HFFc6 (cell line): ENCODE data around the gene HSBP1. TPM values are rescaled to one million over a fixed set of nuclear protein-coding genes. Genes with fewer than 3 reads are reported as not detected.

Source experiments
- DNase-seq: peaks from one replicate; pipeline ENCODE4 v3.0.0-alpha.2; 2018
- H3K27ac Mint-ChIP-seq: 2 replicates; pipeline ENCODE4 v1.8.0; 2020; ENCODE audit warnings: mild to moderate bottlenecking, mixed read lengths
- H3K27me3 Mint-ChIP-seq: 2 replicates; pipeline ENCODE4 v1.8.0; 2021; ENCODE audit warnings: mild to moderate bottlenecking, moderate library complexity, mixed read lengths; ENCODE audit not compliant: insufficient read depth
- H3K36me3 Mint-ChIP-seq: 2 replicates; pipeline ENCODE4 v1.8.0; 2021; ENCODE audit warnings: low read depth, mixed read lengths
- H3K4me1 Mint-ChIP-seq: 2 replicates; pipeline ENCODE4 v1.8.0; 2020; ENCODE audit warnings: low read depth, mixed read lengths
- H3K4me3 Mint-ChIP-seq: 2 replicates; pipeline ENCODE4 v1.8.0; 2020; ENCODE audit warnings: mild to moderate bottlenecking, moderate library complexity, mixed read lengths
- H3K9me3 Mint-ChIP-seq: 2 replicates; pipeline ENCODE4 v1.8.0; 2020; ENCODE audit warnings: mild to moderate bottlenecking, mixed read lengths
- CTCF ChIP-seq: fragments of 200-600 bp; sonication (generic); IDR thresholded peaks from 2 replicates; pipeline ENCODE4 v1.5.0; 2021; ENCODE audit warnings: antibody characterized with exemption, mild to moderate bottlenecking
- total RNA-seq, 6 experiments: library from RNA; stranded (reverse); fragmentation: NEBNext Ultra II Directional; extraction: Animal tissue kit (Norgen Biotek cat#: 25700); gene quantifications; 2 replicates in 1 of 6; 3 replicates in 5 of 6; pipeline ENCODE4 v1.2.3, GENCODE V29; 2021

HSBP1 gene
- total RNA-seq, 6 experiments from 2014 or later, result 138 to 174 (median 161) TPM

- peaks cover 6% of the 10 kb centered on the region for H3K27me3 Mint-ChIP-seq
- TF ChIP-seq CTCF, result no peak
- no peak overlapping the region for H3K4me3 Mint-ChIP-seq
- H3K27ac Mint-ChIP-seq, result no peak overlapping the region
- no peaks in the 10 kb centered on the region for H3K4me1 Mint-ChIP-seq
- H3K9me3 Mint-ChIP-seq, result peaks cover 7% of the 10 kb centered on the region
- no peak for DNase-seq
- no peaks in the 10 kb centered on the region for H3K36me3 Mint-ChIP-seq
These were observed 36.4 kb upstream of the HSBP1 start for GRCh38 chr16:83771306-83771942.

GRCh38 chr16:83772806-83773205 lies 35.0 kb upstream of the HSBP1 start:
- DNase-seq, result no peak
- Mint-ChIP-seq H3K27ac (no peak overlapping the region), H3K36me3 (no peaks in the 10 kb centered on the region), H3K4me3 (no peak overlapping the region), H3K27me3 (peaks cover 6% of the 10 kb centered on the region), H3K9me3 (peaks cover 7% of the 10 kb centered on the region), H3K4me1 (no peaks in the 10 kb centered on the region)
- no peak for TF ChIP-seq CTCF

GRCh38 chr16:83774066-83774465 lies 33.7 kb upstream of the HSBP1 start:
- no peak for DNase-seq
- H3K9me3 Mint-ChIP-seq, result peaks cover 7% of the 10 kb centered on the region
- H3K4me3 Mint-ChIP-seq, result no peak overlapping the region
- no peaks in the 10 kb centered on the region for H3K36me3 Mint-ChIP-seq
- no peak for TF ChIP-seq CTCF
- H3K27ac Mint-ChIP-seq, result no peak overlapping the region
- peaks cover 6% of the 10 kb centered on the region for H3K27me3 Mint-ChIP-seq
- H3K4me1 Mint-ChIP-seq, result no peaks in the 10 kb centered on the region

GRCh38 chr16:83776944-83777343 lies 30.8 kb upstream of the HSBP1 start:
- H3K4me1 Mint-ChIP-seq, result no peaks in the 10 kb centered on the region; the same call in 1 of the 2 replicates
- peaks cover 6% of the 10 kb centered on the region for H3K27me3 Mint-ChIP-seq
- no peak overlapping the region for H3K27ac Mint-ChIP-seq
- TF ChIP-seq CTCF, result no peak
- no peak for DNase-seq
- H3K36me3 Mint-ChIP-seq, result no peaks in the 10 kb centered on the region
- H3K9me3 Mint-ChIP-seq, result no peaks in the 10 kb centered on the region
- no peak overlapping the region for H3K4me3 Mint-ChIP-seq

- H3K4me3 Mint-ChIP-seq, result no peak overlapping the region
- no peaks in the 10 kb centered on the region; the same call in 1 of the 2 replicates for H3K4me1 Mint-ChIP-seq
- H3K36me3 Mint-ChIP-seq, result no peaks in the 10 kb centered on the region
- H3K9me3 Mint-ChIP-seq, result no peaks in the 10 kb centered on the region
- TF ChIP-seq CTCF, result no peak
- DNase-seq, result no peak
- H3K27ac Mint-ChIP-seq, result no peak overlapping the region
- peaks cover 3% of the 10 kb centered on the region for H3K27me3 Mint-ChIP-seq
These were observed 27.9 kb upstream of the HSBP1 start for GRCh38 chr16:83779886-83780285.
